Natural killer cell (primary cell): ENCODE results near the gene SCN11A. TPM values are rescaled to one million over a fixed set of nuclear protein-coding genes. Genes with fewer than 3 reads are reported as not detected.

Experiments used
- ATAC-seq, 3 donors: fragments of 150-1000 bp in 2 of 3; fragments of 200-7000 bp in 1 of 3; cut with Tn5 transposase; 1 replicate in 1 of 3; 2 replicates in 2 of 3; pipeline ENCODE4 v1.10.0; 2021; ENCODE audit warnings: mild to moderate bottlenecking in 2 of 3, moderate library complexity in 2 of 3
- DNase-seq, 2 donors: peaks; one replicate each; pipeline versions ENCODE4 v3.0.0 to v3.0.0-alpha.2; 2013 to 2021; ENCODE audit warnings: mixed read lengths in 1 of 2
- H3K27ac ChIP-seq: one replicate; pipeline ENCODE4 v1.5.1; 2013; ENCODE audit warnings: mild to moderate bottlenecking, low read length
- H3K27me3 ChIP-seq: one replicate; pipeline ENCODE4 v1.6.1; 2013; ENCODE audit warnings: low read length; ENCODE audit not compliant: control insufficient read depth, insufficient read depth
- H3K36me3 ChIP-seq: one replicate; pipeline ENCODE4 v1.6.1; 2013; ENCODE audit warnings: low read length; ENCODE audit not compliant: control insufficient read depth, insufficient read depth
- H3K4me1 ChIP-seq: one replicate; pipeline ENCODE4 v1.6.1; 2013; ENCODE audit warnings: low read length; ENCODE audit not compliant: control insufficient read depth, insufficient read depth
- H3K4me3 ChIP-seq: one replicate; pipeline ENCODE4 v1.5.1; 2013; ENCODE audit warnings: low read length
- H3K9me3 ChIP-seq: one replicate; pipeline ENCODE4 v1.6.1; 2013; ENCODE audit warnings: low read length; ENCODE audit not compliant: control insufficient read depth, insufficient read depth
- H3K27ac Mint-ChIP-seq, 2 donors: one replicate each; pipeline ENCODE4 v1.8.0; 2022; ENCODE audit warnings: mild to moderate bottlenecking in 2 of 2, mixed read lengths in 2 of 2, moderate library complexity in 1 of 2
- H3K27me3 Mint-ChIP-seq, 2 donors: one replicate each; pipeline ENCODE4 v1.8.0; 2022; ENCODE audit warnings: low read depth in 2 of 2, mixed read lengths in 2 of 2
- H3K36me3 Mint-ChIP-seq: one replicate; pipeline ENCODE4 v1.8.0; 2022; ENCODE audit warnings: mixed read lengths
- H3K4me1 Mint-ChIP-seq, 2 donors: one replicate each; pipeline ENCODE4 v1.8.0; 2022; ENCODE audit warnings: mixed read lengths in 2 of 2
- H3K4me3 Mint-ChIP-seq: one replicate; pipeline ENCODE4 v1.8.0; 2022; ENCODE audit warnings: mild to moderate bottlenecking, moderate library complexity, mixed read lengths
- H3K9me3 Mint-ChIP-seq, 2 donors: one replicate each; pipeline ENCODE4 v1.8.0; 2022; ENCODE audit warnings: mixed read lengths in 2 of 2
- CTCF ChIP-seq: fragments of 200-600 bp; IDR thresholded peaks from one replicate; pipeline ENCODE4 v1.8.0; 2022; ENCODE audit warnings: antibody characterized with exemption
- WGBS: methylation state at CpG from one replicate; pipeline ENCODE4 v1.1.7; 2013; ENCODE audit warnings: missing lambda C conversion rate; ENCODE audit not compliant: insufficient coverage; 5-methylcytosine and 5-hydroxymethylcytosine counted together
- intact Hi-C: fragments of 100-400 bp; cut with micrococcal nuclease; formaldehyde crosslinking; loops from one replicate; pipeline ENCODE4 v1.14.2; 2022
- total RNA-seq, 4 donors: library from RNA; stranded (reverse); fragments of 120-200 nt in 1 of 4; gene quantifications; one replicate each; pipeline versions ENCODE4 v1.2.3 to v1.2.4, GENCODE V29; 2013 to 2022

Gene SCN11A
- total RNA-seq, 3 donors from 2014 or later (not counting 1 experiment from before 2014, with no cell fraction given) = 0.07 to 0.08 TPM; not detected in 1

GRCh38 chr3:39075910-39076309 lies 24.2 kb upstream of the SCN11A start:
- DNase-seq (no peak), ATAC-seq (no peak)
- Histone ChIP-seq H3K9me3 (no peaks in the 10 kb centered on the region), H3K4me1 (no peaks in the 10 kb centered on the region), H3K27ac (no peak overlapping the region), H3K4me3 (no peak overlapping the region), H3K36me3 (peaks cover 81% of the 10 kb centered on the region), H3K27me3 (no peaks in the 10 kb centered on the region)
- intact Hi-C loops = no loop called here
- Mint-ChIP-seq H3K4me1 (no peaks in the 10 kb centered on the region), H3K9me3 (no peaks in the 10 kb centered on the region), H3K36me3 (peaks cover 28% of the 10 kb centered on the region), H3K27me3 (no peaks in the 10 kb centered on the region), H3K27ac (no peak overlapping the region), H3K4me3 (no peak overlapping the region)
- no peak for TF ChIP-seq CTCF
- 95% methylated on average over 10 of the region's 10 CpGs for WGBS

GRCh38 chr3:39068556-39068955 lies 16.8 kb upstream of the SCN11A start:
- H3K9me3 Mint-ChIP-seq = no peaks in the 10 kb centered on the region
- no peaks in the 10 kb centered on the region for H3K9me3 ChIP-seq
- peaks cover 38% of the 10 kb centered on the region for H3K36me3 Mint-ChIP-seq
- no peaks in the 10 kb centered on the region for H3K27me3 ChIP-seq
- no peak for TF ChIP-seq CTCF
- no peak overlapping the region for H3K27ac Mint-ChIP-seq
- intact Hi-C loops = no loop called here
- DNase-seq (no peak), ATAC-seq (no peak)
- no peak overlapping the region for H3K4me3 Mint-ChIP-seq
- H3K27me3 Mint-ChIP-seq = no peaks in the 10 kb centered on the region
- peaks cover 8 to 14% of the 10 kb centered on the region in 2 donors for H3K4me1 Mint-ChIP-seq
- no peak overlapping the region for H3K4me3 ChIP-seq
- H3K36me3 ChIP-seq = peaks cover 71% of the 10 kb centered on the region
- H3K4me1 ChIP-seq = no peaks in the 10 kb centered on the region
- H3K27ac ChIP-seq = no peak overlapping the region
- WGBS = 100% methylated on average over 1 of the region's 3 CpGs

- DNase-seq (no peak), ATAC-seq (no peak)
- peaks cover 58% of the 10 kb centered on the region for H3K36me3 ChIP-seq
- Mint-ChIP-seq H3K27me3 (no peaks in the 10 kb centered on the region), H3K9me3 (no peaks in the 10 kb centered on the region), H3K4me1 (peaks cover 12 to 17% of the 10 kb centered on the region in 2 donors), H3K36me3 (peaks cover 28% of the 10 kb centered on the region), H3K4me3 (no peak overlapping the region), H3K27ac (no peak overlapping the region)
- H3K27ac ChIP-seq = no peak overlapping the region
- WGBS = 79% methylated on average over 1 of the region's 1 CpG
- no peaks in the 10 kb centered on the region for H3K27me3 ChIP-seq
- no peaks in the 10 kb centered on the region for H3K9me3 ChIP-seq
- H3K4me1 ChIP-seq = no peaks in the 10 kb centered on the region
- no peak for TF ChIP-seq CTCF
- no peak overlapping the region for H3K4me3 ChIP-seq
- intact Hi-C loops = no loop called here
These were observed 15.5 kb upstream of the SCN11A start for GRCh38 chr3:39067286-39067685.

- no peak overlapping the region for H3K4me3 Mint-ChIP-seq
- DNase-seq = peak in 1 of 2 donors; percentile 52
- WGBS = 7% methylated on average over 1 of the region's 1 CpG
- H3K9me3 ChIP-seq = no peaks in the 10 kb centered on the region
- no peaks in the 10 kb centered on the region for H3K27me3 ChIP-seq
- intact Hi-C loops = no loop called here
- peaks cover 22 to 24% of the 10 kb centered on the region in 2 donors for H3K4me1 Mint-ChIP-seq
- H3K36me3 Mint-ChIP-seq = peaks cover 24% of the 10 kb centered on the region
- H3K9me3 Mint-ChIP-seq = no peaks in the 10 kb centered on the region
- peaks cover 43% of the 10 kb centered on the region for H3K36me3 ChIP-seq
- no peaks in the 10 kb centered on the region for H3K4me1 ChIP-seq
- no peak overlapping the region for H3K4me3 ChIP-seq
- TF ChIP-seq CTCF = peak; percentile 21
- H3K27me3 Mint-ChIP-seq = no peaks in the 10 kb centered on the region
- no peak overlapping the region for H3K27ac ChIP-seq
- no peak overlapping the region for H3K27ac Mint-ChIP-seq
- peak; percentile 59 to 83 (median 74) for ATAC-seq
These were observed 13.5 kb upstream of the SCN11A start for GRCh38 chr3:39065197-39065596.
